A549 (cell line): ENCODE results near the gene RALGPS2. TPM values are rescaled to one million over a fixed set of nuclear protein-coding genes. Genes with fewer than 3 reads are reported as not detected.

Source experiments
- ATAC-seq, 2 experiments: fragments of 200-7000 bp in 1 of 2; fragments of >200 bp in 1 of 2; cut with Nextera tagmentation in 1 of 2; cut with Tn5 transposase in 1 of 2; 3 replicates each; pipeline versions ENCODE4 v1.8.0 to v1.9.1; 2018 to 2020; ENCODE audit warnings: mild to moderate bottlenecking in 1 of 2, moderate library complexity in 1 of 2
- CTCF ChIA-PET: fragments of 300-600 bp; sonication (Branson Sonifier 250); formaldehyde crosslinking; extraction: SDS; loops from one replicate; lab custom pipeline; 2021; ENCODE audit warnings: antibody characterized with exemption, inconsistent platforms; lab: Yijun Ruan, JAX
- POLR2A ChIA-PET: fragments of 350-600 bp; formaldehyde crosslinking; extraction: SDS; loops from one replicate; lab custom pipeline; 2021; ENCODE audit warnings: antibody characterized with exemption, inconsistent platforms; lab: Yijun Ruan, JAX
- DNase-seq, 2 experiments: peaks; one replicate each; pipeline versions ENCODE4 v3.0.0 to v3.0.0-alpha.2; 2011 to 2016; ENCODE audit warnings: low read depth in 1 of 2, low spot score in 1 of 2
- FAIRE-seq: peaks from 2 replicates; lab custom pipeline; 2011; peaks lifted over from hg19 to GRCh38; lab: Jason Lieb, UNC
- H3K27ac ChIP-seq, 2 experiments: fragments of >200 bp; sonication (Bioruptor Twin); formaldehyde crosslinking; 3 replicates each; pipeline ENCODE4 v1.5.1; 2016 to 2017
- H3K4me1 ChIP-seq: fragments of >200 bp; sonication (Bioruptor Twin); formaldehyde crosslinking; 3 replicates; pipeline ENCODE4 v1.6.1; 2016
- H3K4me2 ChIP-seq: fragments of >200 bp; sonication (Bioruptor Twin); formaldehyde crosslinking; 3 replicates; pipeline ENCODE4 v1.6.1; 2016
- H3K4me3 ChIP-seq: fragments of >200 bp; sonication (Bioruptor Twin); formaldehyde crosslinking; 3 replicates; pipeline ENCODE4 v1.5.1; 2016
- H3K9me3 ChIP-seq: fragments of >200 bp; sonication (Bioruptor Twin); formaldehyde crosslinking; 3 replicates; pipeline ENCODE4 v1.6.1; 2016
- ATOH8 ChIP-seq: fragments of 250-450 bp; sonication (Bioruptor Pico); IDR thresholded peaks from 2 replicates; pipeline ENCODE4 v1.5.0; 2020; ENCODE audit warnings: low read depth, mild to moderate bottlenecking, moderate library complexity
- BHLHE40 ChIP-seq: IDR thresholded peaks from 2 replicates; pipeline ENCODE4 v1.6.1; 2012; ENCODE audit warnings: low read depth, low read length, inconsistent platforms
- ESRRA ChIP-seq: fragments of 150-350 bp; IDR thresholded peaks from 2 replicates; pipeline ENCODE4 v1.6.1; 2014; ENCODE audit warnings: mild to moderate bottlenecking, low read length, borderline replicate concordance
- HMGXB4 ChIP-seq: fragments of 250-450 bp; sonication (Bioruptor Pico); IDR thresholded peaks from 2 replicates; pipeline ENCODE4 v1.5.0; 2021; ENCODE audit warnings: mild to moderate bottlenecking, moderate library complexity, borderline replicate concordance
- HOXA7 ChIP-seq: fragments of 250-450 bp; sonication (Bioruptor Pico); IDR thresholded peaks from 2 replicates; pipeline ENCODE4 v1.5.0; 2020; ENCODE audit warnings: mild to moderate bottlenecking, moderate library complexity
- KDM1A ChIP-seq: fragments of 200-600 bp; sonication (generic); IDR thresholded peaks from 2 replicates; pipeline ENCODE4 v1.6.1; 2016; ENCODE audit warnings: low read depth, mild to moderate bottlenecking
- MAFK ChIP-seq: fragments of 450-650 bp; IDR thresholded peaks from 2 replicates; pipeline ENCODE4 v1.6.1; 2014; ENCODE audit not compliant: partially characterized antibody
- MAX ChIP-seq: IDR thresholded peaks from 2 replicates; pipeline ENCODE4 v1.6.1; 2012
- MAZ ChIP-seq: fragments of 150-350 bp; IDR thresholded peaks from 2 replicates; pipeline ENCODE4 v1.6.1; 2014; ENCODE audit warnings: antibody characterized with exemption, low read depth, low read length, borderline replicate concordance
- NPAS2 ChIP-seq: fragments of 250-450 bp; sonication (Bioruptor Pico); IDR thresholded peaks from 2 replicates; pipeline ENCODE4 v1.8.0; 2022; ENCODE audit warnings: mild to moderate bottlenecking, moderate library complexity, borderline replicate concordance
- PHF8 ChIP-seq: fragments of 200-600 bp; sonication (generic); IDR thresholded peaks from 2 replicates; pipeline ENCODE4 v1.6.1; 2016; ENCODE audit warnings: low read depth, mild to moderate bottlenecking, antibody characterized with exemption, moderate library complexity, borderline replicate concordance
- POLR2AphosphoS2 ChIP-seq: conservative IDR thresholded peaks from 2 replicates; pipeline ENCODE4 v1.6.1; 2012; ENCODE audit warnings: low read length, improper control_type of control experiment, inconsistent platforms
- RAD21 ChIP-seq, 2 experiments: fragments of >200 bp in 1 of 2; sonication (Bioruptor Twin) in 1 of 2; formaldehyde crosslinking in 1 of 2; IDR thresholded peaks in 1 of 2; conservative IDR thresholded peaks in 1 of 2; 2 replicates in 1 of 2; 3 replicates in 1 of 2; pipeline ENCODE4 v1.6.1; 2012 to 2018; ENCODE audit warnings: inconsistent platforms in 1 of 2
- SMC3 ChIP-seq: fragments of >200 bp; sonication (Bioruptor Twin); formaldehyde crosslinking; IDR thresholded peaks from 3 replicates; pipeline ENCODE4 v1.6.1; 2018; ENCODE audit warnings: inconsistent platforms
- TP53 ChIP-seq: fragments of 250-450 bp; sonication (Bioruptor Pico); IDR thresholded peaks from 2 replicates; pipeline ENCODE4 v1.5.0; 2021; ENCODE audit warnings: mild to moderate bottlenecking, moderate library complexity
- WGBS: methylation state at CpG from one replicate; pipeline ENCODE4 v1.1.6; 2017; ENCODE audit errors: missing lambda C conversion rate; 5-methylcytosine and 5-hydroxymethylcytosine counted together
- polyA plus RNA-seq, 4 experiments: library from polyadenylated mRNA; depleted of rRNA in 3 of 4; stranded (reverse); fragments of >200 nt; fragmentation: RNase III in 1 of 4; extraction: RNeasy Plus Mini Kit Qiagen cat#74134 plus additional on column Dnase treatment in 1 of 4; gene quantifications; 2 replicates in 3 of 4; 3 replicates in 1 of 4; pipeline ENCODE4 v1.2.3, GENCODE V29; 2011 to 2017

The RALGPS2 gene
- polyA plus RNA-seq, 2 of the 4 experiments (the other 2 are of a cell fraction): 11.8 to 18.6 TPM

- ChIA-PET POLR2A (interaction anchor here (0.6 kb wide), 1 partner anchor 421 kb away, joined by 4 read pairs; no protein-coding TSS in a partner anchor), CTCF (interaction anchor here (0.6 kb wide), 1 partner anchor 23 kb away, joined by 3 read pairs; no protein-coding TSS in a partner anchor)
- Histone ChIP-seq H3K4me1 (no peaks in the 10 kb centered on the region), H3K27ac (no peak overlapping the region), H3K9me3 (0 out of 3 replicates have a peak, but pooled peaks cover 4% of the 10 kb centered on the region), H3K4me3 (no peak overlapping the region), H3K4me2 (no peak overlapping the region)
- no peak for FAIRE-seq
- no peak for ATAC-seq
- no peak for DNase-seq
- TF ChIP-seq POLR2AphosphoS2 (no peak), TP53 (CRISPR knock-in tag) (no peak), ESRRA (no peak), SMC3 (no peak), HMGXB4 (CRISPR knock-in tag) (no peak), HOXA7 (no peak), MAFK (no peak)
- 72% methylated on average over 17 of the region's 17 CpGs for whole genome bisulfite sequencing
Observed at GRCh38 chr1:178959543-178960460, 234.8 kb downstream of the RALGPS2 start.

GRCh38 chr1:178960482-178961240 lies 235.6 kb downstream of the RALGPS2 start:
- H3K4me1 ChIP-seq: no peaks in the 10 kb centered on the region
- ChIA-PET CTCF (no interaction called here), POLR2A (interaction anchor here (0.6 kb wide), 1 partner anchor 420 kb away, joined by 4 read pairs; no protein-coding TSS in a partner anchor)
- no peak overlapping the region for H3K4me2 ChIP-seq
- H3K9me3 ChIP-seq: peaks cover 6% of the 10 kb centered on the region; the same call in 1 of the 3 replicates
- 46% methylated on average over 9 of the region's 9 CpGs for whole genome bisulfite sequencing
- no peak overlapping the region for H3K27ac ChIP-seq
- H3K4me3 ChIP-seq: no peak overlapping the region
- ATAC-seq (no peak), FAIRE-seq (no peak), DNase-seq (no peak)
- TF ChIP-seq KDM1A (no peak), MAZ (no peak)

- no peak for DNase-seq
- no peak for TF ChIP-seq BHLHE40
- no peak for TF ChIP-seq MAX
- TF ChIP-seq NPAS2: no peak
- no peak for TF ChIP-seq ATOH8
- no peak for TF ChIP-seq KDM1A
- no peak for TF ChIP-seq RAD21 (conservative IDR thresholded peaks at IDR 0.05 in 1 of 2, IDR thresholded peaks at IDR 0.05 in 1 of 2)
- no peak for TF ChIP-seq PHF8
- TF ChIP-seq TP53 (CRISPR knock-in tag): no peak
- TF ChIP-seq, all 56 proteins: peak for 0
- Histone ChIP-seq H3K4me2 (no peak overlapping the region), H3K27ac (no peak overlapping the region), H3K4me3 (no peak overlapping the region), H3K9me3 (peaks cover 6% of the 10 kb centered on the region; the same call in 1 of the 3 replicates), H3K4me1 (no peaks in the 10 kb centered on the region)
- ATAC-seq: no peak
- CTCF ChIA-PET: no interaction called here
- POLR2A ChIA-PET: no interaction called here
- FAIRE-seq: no peak
- WGBS: 71% methylated on average over 4 of the region's 4 CpGs
Observed at GRCh38 chr1:178961331-178961730, 236.3 kb downstream of the RALGPS2 start.
